NCI-H187 (cell line): Measurements from ENCODE around the gene CROT.

ENCODE experiments used
- DNase-seq, 2 experiments: peaks; one replicate each; lab custom pipeline; 2025; lab: John Stamatoyannopoulos, UW

Gene CROT

DNA sequence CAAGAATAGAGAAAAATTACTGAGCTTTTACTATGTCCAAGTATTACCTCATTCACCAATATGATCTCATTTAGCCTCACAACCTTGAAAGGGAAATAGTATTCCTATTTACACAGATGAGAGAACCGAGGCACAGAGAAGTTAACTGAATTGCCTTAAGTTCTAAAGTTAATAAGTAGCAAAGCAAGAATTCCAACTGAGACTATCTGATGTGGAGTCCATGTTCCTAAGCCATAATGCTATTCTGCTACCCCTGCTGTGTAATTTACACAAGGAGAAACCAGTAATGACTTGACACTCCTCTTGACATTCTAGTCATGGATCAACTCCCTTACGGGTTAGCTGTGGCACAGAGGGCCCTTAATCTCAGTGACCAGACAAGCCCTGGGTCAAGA lies 69.3 kb downstream of the CROT start:
- DNase-seq, result no peak

DNA sequence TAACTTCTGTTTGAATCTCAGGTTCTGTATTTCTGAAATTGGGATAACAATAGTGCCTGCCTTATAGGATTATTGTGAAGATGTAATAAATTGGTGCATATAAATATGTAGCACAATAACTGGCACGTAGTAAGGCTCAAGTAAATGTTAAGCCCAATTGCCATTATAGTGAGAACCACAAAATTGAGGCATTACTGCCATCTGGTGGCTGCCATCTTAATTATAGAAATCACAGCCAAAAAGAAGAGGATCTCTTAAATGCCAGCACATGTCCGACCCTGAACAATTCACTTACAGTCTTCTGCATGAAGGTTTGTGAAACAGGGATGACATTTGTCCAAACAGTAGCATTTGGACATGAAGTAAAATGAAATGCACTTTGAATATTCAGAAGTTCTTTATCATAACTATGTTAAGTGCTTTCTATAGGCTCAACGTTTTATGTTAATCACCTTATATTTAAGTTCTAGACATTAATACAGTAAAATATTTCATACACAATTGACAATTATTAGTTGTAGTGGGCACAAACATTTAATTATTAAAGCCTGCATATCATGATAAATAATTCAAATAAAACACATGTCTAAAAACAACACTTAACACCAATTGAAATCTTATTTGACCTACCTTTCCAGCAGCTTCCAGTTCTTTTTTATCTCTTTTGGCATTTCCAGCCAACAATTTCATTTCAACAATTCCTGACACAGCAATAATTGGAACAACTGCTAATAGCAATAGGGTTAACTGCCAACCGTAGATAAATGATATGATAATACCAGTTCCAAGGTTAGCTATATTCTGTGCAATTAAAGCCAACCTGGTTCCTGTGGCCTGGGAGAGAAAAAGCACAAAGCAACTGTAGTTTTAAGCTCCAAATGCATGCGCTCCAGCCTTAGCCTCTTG lies 71.5 kb downstream of the CROT start:
- peak; percentile 30 to 50 for DNase-seq

DNA sequence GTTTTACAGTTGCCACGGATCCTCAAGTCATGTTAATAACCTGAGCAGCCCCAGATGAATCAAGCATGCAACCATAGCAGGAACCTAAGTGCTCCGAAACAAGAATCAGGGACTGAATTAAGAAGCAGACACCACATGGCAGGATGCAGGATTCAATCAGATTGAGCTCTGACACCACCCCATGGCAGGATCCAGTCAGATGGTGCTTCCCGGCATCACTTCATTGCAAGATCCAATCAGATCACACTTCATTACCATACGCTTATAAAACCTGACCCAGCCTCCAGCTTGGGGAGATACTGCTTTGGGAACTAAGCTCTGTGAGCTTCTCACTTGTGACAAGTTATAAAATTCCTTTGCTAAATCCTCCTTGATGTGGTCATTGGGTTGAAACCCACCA lies 74.7 kb downstream of the CROT start:
- no peak for DNase-seq

DNA sequence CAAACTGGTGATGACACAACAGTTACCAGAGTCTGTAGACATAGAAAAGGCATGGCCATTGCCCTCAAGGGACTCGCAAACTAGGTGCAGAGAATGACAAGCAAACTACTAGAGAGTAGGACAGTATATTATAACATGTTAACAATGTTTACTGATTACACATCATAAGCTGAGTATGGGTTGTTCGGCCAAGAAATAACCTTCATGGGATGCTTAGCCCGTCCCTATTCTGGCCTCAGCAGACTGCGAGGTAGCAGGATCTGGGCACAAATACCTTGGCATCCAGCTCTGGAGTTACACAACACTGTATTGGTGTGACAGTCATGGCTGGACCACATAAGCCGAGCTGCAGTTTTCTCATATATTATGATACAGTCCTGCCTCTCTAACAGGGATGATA lies 78.6 kb downstream of the CROT start:
- DNase-seq, result no peak

DNA sequence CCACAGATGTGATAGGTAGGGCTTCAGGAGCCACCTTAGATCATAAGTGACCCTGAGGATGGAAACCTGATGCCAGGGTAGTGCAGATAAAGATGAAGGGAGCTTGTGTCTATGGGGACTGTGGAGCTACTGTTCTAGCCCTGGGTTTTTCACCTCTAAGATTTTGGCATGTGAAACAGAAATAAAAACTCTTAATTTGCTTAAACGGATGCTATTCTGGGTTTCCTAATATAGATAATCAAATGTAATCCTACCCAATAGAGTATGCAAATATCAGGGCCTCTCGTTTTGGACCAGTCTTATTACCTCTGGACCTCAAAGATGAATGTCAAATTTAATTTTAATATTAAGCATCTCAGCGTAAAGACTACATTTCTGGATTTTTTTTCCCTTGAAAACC lies 80.7 kb downstream of the CROT start:
- DNase-seq, result no peak

DNA sequence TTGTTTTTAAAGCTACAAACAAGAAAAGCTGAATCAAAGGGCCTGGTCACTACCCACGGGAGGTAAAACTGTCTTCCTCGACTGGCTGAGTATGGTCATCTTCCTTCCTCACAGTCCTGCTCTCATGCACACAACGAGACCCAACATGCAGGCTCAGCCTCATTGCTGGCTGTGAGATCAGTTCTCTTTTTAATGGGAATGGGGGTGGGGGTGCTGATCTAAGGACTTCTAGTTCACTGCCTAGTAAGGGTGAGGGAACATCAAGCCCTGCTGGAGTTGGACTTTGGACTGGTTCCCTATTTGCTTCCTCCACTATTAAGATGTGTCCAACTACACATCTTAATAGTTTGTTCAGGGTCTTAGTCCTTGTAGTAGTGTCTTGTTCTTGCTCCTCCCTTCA lies 81.8 kb downstream of the CROT start:
- DNase-seq, result no peak

DNA sequence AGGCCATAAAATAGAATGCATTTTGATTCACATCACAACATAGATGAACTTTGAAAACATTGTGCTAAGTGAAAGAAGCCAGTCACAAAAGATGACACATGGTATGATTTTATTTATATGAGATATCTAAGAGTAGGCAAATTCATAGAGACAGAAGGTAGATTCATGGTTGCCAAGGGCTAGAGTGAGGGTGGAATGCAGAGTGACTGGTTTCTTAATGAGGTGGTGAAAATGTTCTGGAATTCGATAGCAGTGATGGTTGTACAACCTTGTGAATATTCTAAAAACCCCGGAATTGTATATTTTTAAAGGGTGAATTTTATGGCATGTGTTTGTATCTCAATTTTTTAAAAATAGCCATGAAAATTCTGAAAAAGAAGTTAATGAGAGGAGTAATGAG lies 87.1 kb downstream of the CROT start:
- DNase-seq, result no peak

DNA sequence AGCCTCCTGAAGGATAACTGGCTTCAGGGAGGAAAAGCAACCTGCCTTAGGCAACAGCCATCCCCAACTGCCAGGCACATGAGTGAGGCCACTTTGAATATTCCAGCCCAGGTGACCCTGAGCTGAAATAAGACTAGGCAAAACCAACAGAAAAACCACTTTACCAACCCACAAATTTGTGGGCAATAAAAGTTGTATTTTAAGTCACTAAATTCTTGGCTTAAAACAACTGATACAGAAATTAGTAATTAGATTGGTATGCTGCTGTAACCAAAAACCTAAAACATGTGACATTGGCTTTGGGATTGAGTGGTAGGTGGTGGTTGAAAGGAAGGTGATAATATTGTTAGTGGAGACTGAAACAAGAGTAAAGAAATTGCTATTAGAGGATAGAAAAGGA lies 90.1 kb downstream of the CROT start:
- no peak for DNase-seq

DNA sequence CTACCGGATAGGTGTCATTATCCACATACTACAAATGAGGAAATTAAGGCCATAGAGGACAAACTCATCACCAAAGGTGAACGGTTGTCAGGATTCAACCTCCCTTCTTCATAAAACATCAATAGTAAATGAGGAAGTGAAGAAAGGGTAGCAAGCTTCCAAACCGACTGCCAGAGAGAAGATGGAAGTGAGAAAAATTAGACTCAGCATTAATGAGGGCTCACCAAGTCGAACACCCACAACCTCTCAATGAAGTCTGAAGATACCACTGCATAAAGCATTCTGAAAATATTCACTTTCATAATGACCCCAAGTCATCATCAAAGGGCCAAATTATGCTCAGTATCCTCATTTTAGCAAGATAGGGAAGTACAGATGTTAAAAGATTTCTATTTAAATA lies 100.4 kb downstream of the CROT start:
- no peak for DNase-seq

DNA sequence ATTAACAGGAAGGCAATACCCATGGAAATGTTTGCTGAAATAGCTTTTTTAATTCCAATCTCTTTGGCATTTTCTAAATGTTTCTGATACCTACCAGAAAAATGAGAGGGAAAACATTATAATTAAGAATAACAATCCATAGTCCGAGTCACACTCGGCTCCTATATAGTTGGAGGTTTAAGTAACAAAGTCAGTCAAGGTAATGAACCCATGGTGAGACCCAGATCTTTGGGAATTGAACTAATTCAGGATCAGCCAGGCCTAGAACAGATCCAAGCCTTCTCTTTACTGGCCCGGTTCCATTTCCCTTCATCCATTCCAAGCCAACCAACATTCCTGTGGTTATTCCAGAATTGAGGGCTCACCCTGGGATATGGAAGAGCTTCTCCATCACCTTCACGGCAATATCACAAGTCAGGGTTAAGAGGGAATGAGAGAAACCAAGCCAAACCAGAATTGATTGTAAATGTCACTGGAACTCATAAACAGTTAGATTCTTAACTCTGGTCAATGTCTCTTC lies 101.7 kb downstream of the CROT start:
- no peak for DNase-seq

DNA sequence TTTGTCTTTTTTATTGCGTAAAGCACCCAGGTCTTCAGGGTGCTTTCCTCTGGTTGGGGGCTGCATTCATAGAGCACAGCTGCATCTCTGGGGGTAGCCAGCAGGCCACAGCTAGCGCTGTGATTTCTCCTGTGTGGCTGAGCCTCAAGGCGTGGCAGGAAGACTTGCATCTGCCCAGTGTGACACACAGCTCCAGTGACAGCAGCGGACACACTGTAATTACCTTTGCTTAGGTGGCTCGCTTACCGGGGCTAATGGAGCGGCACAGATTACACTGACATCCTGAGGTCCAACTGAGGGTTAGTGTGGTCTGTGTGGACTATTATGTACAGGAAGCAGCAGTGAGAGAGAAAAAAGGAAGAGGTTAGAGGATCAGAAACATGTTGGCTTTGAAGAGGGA lies 102.9 kb downstream of the CROT start:
- DNase-seq, result no peak
